ENCODE data around the gene PAH.

PAH gene

DNA sequence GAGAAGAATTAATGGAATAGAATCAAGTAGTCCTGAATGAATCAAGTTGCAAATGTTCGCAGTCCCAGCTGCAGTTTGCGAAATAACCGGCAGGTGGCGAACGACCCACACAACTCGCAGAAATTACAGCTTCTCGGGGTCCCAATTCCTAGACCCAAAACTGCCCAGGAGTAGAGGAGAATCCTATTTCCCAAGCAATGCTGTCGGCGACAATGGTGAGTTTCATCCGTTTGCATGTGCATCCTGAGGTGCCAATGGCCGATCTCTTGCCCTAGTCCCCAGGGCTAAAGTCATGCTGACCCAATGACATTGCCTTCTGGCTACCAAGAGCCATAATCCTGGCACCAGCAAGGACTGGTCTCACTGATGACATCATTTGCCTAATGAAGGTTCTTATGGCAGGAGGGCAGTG, 31.9 kb upstream of the PAH start:
- H3K9me3 ChIP-seq (ENCODE audit: control insufficient read depth, insufficient read depth, low read depth, low read length), result no peaks in the 10 kb centered on the region
- H3K36me3 ChIP-seq (ENCODE audit: control insufficient read depth in 2 of 2, insufficient read depth in 1 of 2, low read length in 2 of 2), result no peaks in the 10 kb centered on the region
- no peaks in the 10 kb centered on the region for H3K4me1 ChIP-seq (ENCODE audit: control insufficient read depth, insufficient read depth, low read length)
- no peak overlapping the region for H3K27ac ChIP-seq (ENCODE audit: extremely low read depth, low read depth, low read length)
- no peak overlapping the region for H3K4me3 ChIP-seq (ENCODE audit: low read depth, low read length)
- TF ChIP-seq, protein P1, sequence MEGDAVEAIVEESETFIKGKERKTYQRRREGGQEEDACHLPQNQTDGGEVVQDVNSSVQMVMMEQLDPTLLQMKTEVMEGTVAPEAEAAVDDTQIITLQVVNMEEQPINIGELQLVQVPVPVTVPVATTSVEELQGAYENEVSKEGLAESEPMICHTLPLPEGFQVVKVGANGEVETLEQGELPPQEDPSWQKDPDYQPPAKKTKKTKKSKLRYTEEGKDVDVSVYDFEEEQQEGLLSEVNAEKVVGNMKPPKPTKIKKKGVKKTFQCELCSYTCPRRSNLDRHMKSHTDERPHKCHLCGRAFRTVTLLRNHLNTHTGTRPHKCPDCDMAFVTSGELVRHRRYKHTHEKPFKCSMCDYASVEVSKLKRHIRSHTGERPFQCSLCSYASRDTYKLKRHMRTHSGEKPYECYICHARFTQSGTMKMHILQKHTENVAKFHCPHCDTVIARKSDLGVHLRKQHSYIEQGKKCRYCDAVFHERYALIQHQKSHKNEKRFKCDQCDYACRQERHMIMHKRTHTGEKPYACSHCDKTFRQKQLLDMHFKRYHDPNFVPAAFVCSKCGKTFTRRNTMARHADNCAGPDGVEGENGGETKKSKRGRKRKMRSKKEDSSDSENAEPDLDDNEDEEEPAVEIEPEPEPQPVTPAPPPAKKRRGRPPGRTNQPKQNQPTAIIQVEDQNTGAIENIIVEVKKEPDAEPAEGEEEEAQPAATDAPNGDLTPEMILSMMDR (tag by site-specific recombination; IDR thresholded peaks at IDR 0.05), result peak; percentile 25; the same call in 1 of the 2 replicates
- TF ChIP-seq ZNF654 (tag by site-specific recombination; IDR thresholded peaks at IDR 0.05; ENCODE audit: low read depth) (peak; percentile 54), ZNF626 (tag by site-specific recombination; IDR thresholded peaks at IDR 0.05) (no peak), ZNF560 (tag by site-specific recombination; IDR thresholded peaks at IDR 0.05; ENCODE audit: borderline replicate concordance) (no peak), MEIS1 (CRISPR knock-in tag; IDR thresholded peaks at IDR 0.05; ENCODE audit: borderline replicate concordance) (no peak)
- TF ChIP-seq, protein P2, sequence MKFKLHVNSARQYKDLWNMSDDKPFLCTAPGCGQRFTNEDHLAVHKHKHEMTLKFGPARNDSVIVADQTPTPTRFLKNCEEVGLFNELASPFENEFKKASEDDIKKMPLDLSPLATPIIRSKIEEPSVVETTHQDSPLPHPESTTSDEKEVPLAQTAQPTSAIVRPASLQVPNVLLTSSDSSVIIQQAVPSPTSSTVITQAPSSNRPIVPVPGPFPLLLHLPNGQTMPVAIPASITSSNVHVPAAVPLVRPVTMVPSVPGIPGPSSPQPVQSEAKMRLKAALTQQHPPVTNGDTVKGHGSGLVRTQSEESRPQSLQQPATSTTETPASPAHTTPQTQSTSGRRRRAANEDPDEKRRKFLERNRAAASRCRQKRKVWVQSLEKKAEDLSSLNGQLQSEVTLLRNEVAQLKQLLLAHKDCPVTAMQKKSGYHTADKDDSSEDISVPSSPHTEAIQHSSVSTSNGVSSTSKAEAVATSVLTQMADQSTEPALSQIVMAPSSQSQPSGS (tag by site-specific recombination; IDR thresholded peaks at IDR 0.05; ENCODE audit: low read depth), result peak; percentile 47; the same call in 1 of the 2 replicates
- CTCF ChIA-PET, result interaction anchor here (0.5 to 8.0 kb wide), 20 partner anchors 9 to 756 kb away, joined by 3 to 77 read pairs (median 4); no protein-coding TSS in a partner anchor
- POLR2A ChIA-PET, result no interaction called here

DNA sequence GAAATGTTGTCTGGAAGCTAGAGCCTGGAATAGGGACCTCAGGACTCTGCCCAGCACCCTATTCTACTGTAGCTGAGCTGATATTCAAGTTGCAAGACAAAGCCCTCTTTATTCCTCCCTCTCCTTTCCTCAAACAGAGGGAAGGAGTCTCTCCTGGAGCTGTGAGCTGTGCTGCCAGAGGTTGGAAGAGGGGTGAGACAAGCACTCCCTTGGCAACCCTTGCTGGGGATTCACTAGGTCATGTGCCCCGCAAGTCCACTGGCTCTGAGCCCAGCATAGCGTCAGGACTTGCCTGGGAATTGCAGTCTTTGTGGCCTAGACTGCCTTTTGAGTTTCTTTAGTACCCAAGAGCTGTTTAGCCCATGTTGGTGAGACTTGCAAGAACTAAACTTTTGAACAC, 29.0 kb upstream of the PAH start:
- POLR2A ChIA-PET, result no interaction called here
- Histone ChIP-seq H3K9me3 (ENCODE audit: control insufficient read depth, insufficient read depth, low read depth, low read length) (no peaks in the 10 kb centered on the region), H3K4me3 (ENCODE audit: low read depth, low read length) (no peak overlapping the region), H3K36me3 (ENCODE audit: control insufficient read depth in 2 of 2, insufficient read depth in 1 of 2, low read length in 2 of 2) (no peaks in the 10 kb centered on the region), H3K27ac (ENCODE audit: extremely low read depth, low read depth, low read length) (no peak overlapping the region), H3K4me1 (ENCODE audit: control insufficient read depth, insufficient read depth, low read length) (no peaks in the 10 kb centered on the region)
- TF ChIP-seq ZSCAN16 (tag by site-specific recombination; IDR thresholded peaks at IDR 0.05), result no peak
- CTCF ChIA-PET, result interaction anchor here (8.0 kb wide), 1 partner anchor 602 kb away, joined by 77 read pairs; no protein-coding TSS in a partner anchor

DNA sequence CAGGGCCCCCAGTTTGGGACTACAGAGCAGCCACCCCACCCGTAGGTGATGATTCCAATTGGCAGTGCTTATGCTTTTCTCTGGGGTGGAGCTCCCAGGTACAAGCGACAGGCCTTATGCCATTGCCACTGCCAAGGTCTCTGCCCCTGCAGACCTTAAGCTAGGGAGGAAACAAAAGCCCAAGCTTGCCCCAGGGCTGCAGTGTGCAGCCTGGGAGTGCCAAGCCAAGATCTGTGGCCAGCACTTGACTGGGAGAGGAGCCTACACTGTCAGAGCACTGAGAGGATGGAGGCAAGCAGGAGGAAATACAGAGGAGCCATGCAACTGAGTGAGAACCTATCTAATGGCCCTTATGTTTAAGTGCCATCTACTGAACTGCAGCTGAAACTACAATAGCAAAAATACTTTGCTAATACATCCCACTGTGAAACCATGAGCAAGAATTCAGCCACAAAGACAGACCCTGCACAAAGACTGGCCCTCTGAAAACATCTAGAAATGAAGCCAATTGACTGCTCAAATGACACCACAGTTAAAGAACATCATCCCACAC, 22.7 kb upstream of the PAH start:
- ChIA-PET CTCF (interaction anchor here (0.6 to 3.1 kb wide), 4 partner anchors 9 to 306 kb away, joined by 4 to 21 read pairs (median 4); no protein-coding TSS in a partner anchor), POLR2A (no interaction called here)
- Histone ChIP-seq H3K4me3 (ENCODE audit: low read depth, low read length) (no peak overlapping the region), H3K4me1 (ENCODE audit: control insufficient read depth, insufficient read depth, low read length) (no peaks in the 10 kb centered on the region), H3K9me3 (ENCODE audit: control insufficient read depth, insufficient read depth, low read depth, low read length) (no peaks in the 10 kb centered on the region), H3K27ac (ENCODE audit: extremely low read depth, low read depth, low read length) (no peak overlapping the region), H3K36me3 (ENCODE audit: control insufficient read depth in 2 of 2, insufficient read depth in 1 of 2, low read length in 2 of 2) (no peaks in the 10 kb centered on the region)
- TF ChIP-seq ZNF677 (tag by site-specific recombination; IDR thresholded peaks at IDR 0.05) (no peak), HOXC10 (CRISPR knock-in tag; IDR thresholded peaks at IDR 0.05) (no peak), EGR2 (tag by site-specific recombination; IDR thresholded peaks at IDR 0.05; ENCODE audit: low read depth) (no peak)
- TF ChIP-seq, protein P3, sequence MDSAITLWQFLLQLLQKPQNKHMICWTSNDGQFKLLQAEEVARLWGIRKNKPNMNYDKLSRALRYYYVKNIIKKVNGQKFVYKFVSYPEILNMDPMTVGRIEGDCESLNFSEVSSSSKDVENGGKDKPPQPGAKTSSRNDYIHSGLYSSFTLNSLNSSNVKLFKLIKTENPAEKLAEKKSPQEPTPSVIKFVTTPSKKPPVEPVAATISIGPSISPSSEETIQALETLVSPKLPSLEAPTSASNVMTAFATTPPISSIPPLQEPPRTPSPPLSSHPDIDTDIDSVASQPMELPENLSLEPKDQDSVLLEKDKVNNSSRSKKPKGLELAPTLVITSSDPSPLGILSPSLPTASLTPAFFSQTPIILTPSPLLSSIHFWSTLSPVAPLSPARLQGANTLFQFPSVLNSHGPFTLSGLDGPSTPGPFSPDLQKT (IDR thresholded peaks at IDR 0.05; ENCODE audit: borderline replicate concordance, low read depth, low read length), result no peak
- TF ChIP-seq, protein P4, sequence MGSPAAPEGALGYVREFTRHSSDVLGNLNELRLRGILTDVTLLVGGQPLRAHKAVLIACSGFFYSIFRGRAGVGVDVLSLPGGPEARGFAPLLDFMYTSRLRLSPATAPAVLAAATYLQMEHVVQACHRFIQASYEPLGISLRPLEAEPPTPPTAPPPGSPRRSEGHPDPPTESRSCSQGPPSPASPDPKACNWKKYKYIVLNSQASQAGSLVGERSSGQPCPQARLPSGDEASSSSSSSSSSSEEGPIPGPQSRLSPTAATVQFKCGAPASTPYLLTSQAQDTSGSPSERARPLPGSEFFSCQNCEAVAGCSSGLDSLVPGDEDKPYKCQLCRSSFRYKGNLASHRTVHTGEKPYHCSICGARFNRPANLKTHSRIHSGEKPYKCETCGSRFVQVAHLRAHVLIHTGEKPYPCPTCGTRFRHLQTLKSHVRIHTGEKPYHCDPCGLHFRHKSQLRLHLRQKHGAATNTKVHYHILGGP (tag by site-specific recombination; IDR thresholded peaks at IDR 0.05), result no peak
- TF ChIP-seq, protein P5, sequence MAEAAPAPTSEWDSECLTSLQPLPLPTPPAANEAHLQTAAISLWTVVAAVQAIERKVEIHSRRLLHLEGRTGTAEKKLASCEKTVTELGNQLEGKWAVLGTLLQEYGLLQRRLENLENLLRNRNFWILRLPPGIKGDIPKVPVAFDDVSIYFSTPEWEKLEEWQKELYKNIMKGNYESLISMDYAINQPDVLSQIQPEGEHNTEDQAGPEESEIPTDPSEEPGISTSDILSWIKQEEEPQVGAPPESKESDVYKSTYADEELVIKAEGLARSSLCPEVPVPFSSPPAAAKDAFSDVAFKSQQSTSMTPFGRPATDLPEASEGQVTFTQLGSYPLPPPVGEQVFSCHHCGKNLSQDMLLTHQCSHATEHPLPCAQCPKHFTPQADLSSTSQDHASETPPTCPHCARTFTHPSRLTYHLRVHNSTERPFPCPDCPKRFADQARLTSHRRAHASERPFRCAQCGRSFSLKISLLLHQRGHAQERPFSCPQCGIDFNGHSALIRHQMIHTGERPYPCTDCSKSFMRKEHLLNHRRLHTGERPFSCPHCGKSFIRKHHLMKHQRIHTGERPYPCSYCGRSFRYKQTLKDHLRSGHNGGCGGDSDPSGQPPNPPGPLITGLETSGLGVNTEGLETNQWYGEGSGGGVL (tag by site-specific recombination; IDR thresholded peaks at IDR 0.05), result no peak
